Type B pancreatic cell (in vitro differentiated cells): ENCODE data around the gene DDX49. TPM values are rescaled to one million over a fixed set of nuclear protein-coding genes. Genes with fewer than 3 reads are reported as not detected.

Source experiments
- DNase-seq: peaks from one replicate; pipeline ENCODE4 v3.0.0; 2021; ENCODE audit warnings: mixed read lengths; ENCODE audit not compliant: unreplicated experiment; ENCODE audit errors: extremely low spot score
- H3K27ac Mint-ChIP-seq: 2 replicates; pipeline ENCODE4 v1.8.0; 2021; ENCODE audit warnings: mild to moderate bottlenecking, mixed read lengths
- H3K27me3 Mint-ChIP-seq: 2 replicates; pipeline ENCODE4 v1.8.0; 2021; ENCODE audit warnings: mixed read lengths
- H3K36me3 Mint-ChIP-seq: 2 replicates; pipeline ENCODE4 v1.8.0; 2021; ENCODE audit warnings: mixed read lengths
- H3K4me1 Mint-ChIP-seq: one replicate; pipeline ENCODE4 v1.8.0; 2021; ENCODE audit warnings: mixed read lengths; ENCODE audit not compliant: unreplicated experiment
- H3K4me3 Mint-ChIP-seq: 2 replicates; pipeline ENCODE4 v1.8.0; 2021; ENCODE audit warnings: mild to moderate bottlenecking, mixed read lengths
- H3K9me3 Mint-ChIP-seq: 2 replicates; pipeline ENCODE4 v1.8.0; 2021; ENCODE audit warnings: mixed read lengths
- CTCF ChIP-seq: fragments of 200-600 bp; sonication (generic); conservative IDR thresholded peaks from 2 replicates; pipeline ENCODE4 v1.5.0; 2021; ENCODE audit warnings: antibody characterized with exemption, mild to moderate bottlenecking
- total RNA-seq: library from RNA; stranded (reverse); gene quantifications from 2 replicates; pipeline ENCODE4 v1.2.1, GENCODE V29; 2021; ENCODE audit warnings: low replicate concordance

The DDX49 gene
- total RNA-seq, 1 donor from 2014 or later = 58.3 TPM

- H3K4me3 Mint-ChIP-seq = no peak overlapping the region
- no peaks in the 10 kb centered on the region for H3K27me3 Mint-ChIP-seq
- H3K36me3 Mint-ChIP-seq = peaks cover 32% of the 10 kb centered on the region
- peaks cover 3% of the 10 kb centered on the region for H3K4me1 Mint-ChIP-seq
- no peak overlapping the region for H3K27ac Mint-ChIP-seq
- peaks cover 5% of the 10 kb centered on the region for H3K9me3 Mint-ChIP-seq
- no peak for TF ChIP-seq CTCF
- no peak for DNase-seq
Measured at GRCh38 chr19:18876865-18877264, 42.6 kb upstream of the DDX49 start.

GRCh38 chr19:18878058-18878797 lies 41.3 kb upstream of the DDX49 start:
- no peak overlapping the region for H3K4me3 Mint-ChIP-seq
- no peaks in the 10 kb centered on the region for H3K4me1 Mint-ChIP-seq
- H3K36me3 Mint-ChIP-seq = peaks cover 28% of the 10 kb centered on the region
- no peaks in the 10 kb centered on the region for H3K27me3 Mint-ChIP-seq
- DNase-seq = no peak
- H3K27ac Mint-ChIP-seq = no peak overlapping the region
- TF ChIP-seq CTCF = no peak
- peaks cover 5% of the 10 kb centered on the region for H3K9me3 Mint-ChIP-seq

- no peak overlapping the region for H3K4me3 Mint-ChIP-seq
- no peak for DNase-seq
- peaks cover 28% of the 10 kb centered on the region for H3K36me3 Mint-ChIP-seq
- peaks cover 5% of the 10 kb centered on the region for H3K9me3 Mint-ChIP-seq
- H3K27me3 Mint-ChIP-seq = no peaks in the 10 kb centered on the region
- no peak overlapping the region for H3K27ac Mint-ChIP-seq
- no peak for TF ChIP-seq CTCF
- H3K4me1 Mint-ChIP-seq = no peaks in the 10 kb centered on the region
Measured at GRCh38 chr19:18878858-18879578, 40.5 kb upstream of the DDX49 start.

- Mint-ChIP-seq H3K4me3 (no peak overlapping the region), H3K9me3 (peaks cover 5% of the 10 kb centered on the region), H3K4me1 (no peaks in the 10 kb centered on the region), H3K27me3 (no peaks in the 10 kb centered on the region), H3K36me3 (peaks cover 24% of the 10 kb centered on the region), H3K27ac (no peak overlapping the region)
- DNase-seq = no peak
- no peak for TF ChIP-seq CTCF
Measured at GRCh38 chr19:18879579-18880373, 39.7 kb upstream of the DDX49 start.

- H3K9me3 Mint-ChIP-seq = peaks cover 5% of the 10 kb centered on the region
- no peaks in the 10 kb centered on the region for H3K4me1 Mint-ChIP-seq
- peaks cover 18% of the 10 kb centered on the region for H3K36me3 Mint-ChIP-seq
- no peak for DNase-seq
- no peaks in the 10 kb centered on the region for H3K27me3 Mint-ChIP-seq
- TF ChIP-seq CTCF = no peak
- H3K27ac Mint-ChIP-seq = no peak overlapping the region
- H3K4me3 Mint-ChIP-seq = no peak overlapping the region
Measured at GRCh38 chr19:18881491-18881890, 38.0 kb upstream of the DDX49 start.
